Testis (tissue), 2 donors: ENCODE results near the gene ADISSP.

Experiments used
- POLR2A ChIP-seq: fragments of 450-650 bp; IDR thresholded peaks from one replicate; pipeline ENCODE4 v1.6.1; 2017; ENCODE audit warnings: antibody characterized with exemption, mild to moderate bottlenecking, moderate library complexity
- TF ChIP-seq, protein P1 (sequence below), 3 experiments: fragments of 450-650 bp in 2 of 3; fragments of 200-600 bp in 1 of 3; sonication (generic) in 1 of 3; IDR thresholded peaks; one replicate each; pipeline ENCODE4 v1.5.1; 2016 to 2019; ENCODE audit warnings: antibody characterized with exemption in 3 of 3, mild to moderate bottlenecking in 2 of 3, moderate library complexity in 1 of 3

- TF ChIP-seq, protein P1, sequence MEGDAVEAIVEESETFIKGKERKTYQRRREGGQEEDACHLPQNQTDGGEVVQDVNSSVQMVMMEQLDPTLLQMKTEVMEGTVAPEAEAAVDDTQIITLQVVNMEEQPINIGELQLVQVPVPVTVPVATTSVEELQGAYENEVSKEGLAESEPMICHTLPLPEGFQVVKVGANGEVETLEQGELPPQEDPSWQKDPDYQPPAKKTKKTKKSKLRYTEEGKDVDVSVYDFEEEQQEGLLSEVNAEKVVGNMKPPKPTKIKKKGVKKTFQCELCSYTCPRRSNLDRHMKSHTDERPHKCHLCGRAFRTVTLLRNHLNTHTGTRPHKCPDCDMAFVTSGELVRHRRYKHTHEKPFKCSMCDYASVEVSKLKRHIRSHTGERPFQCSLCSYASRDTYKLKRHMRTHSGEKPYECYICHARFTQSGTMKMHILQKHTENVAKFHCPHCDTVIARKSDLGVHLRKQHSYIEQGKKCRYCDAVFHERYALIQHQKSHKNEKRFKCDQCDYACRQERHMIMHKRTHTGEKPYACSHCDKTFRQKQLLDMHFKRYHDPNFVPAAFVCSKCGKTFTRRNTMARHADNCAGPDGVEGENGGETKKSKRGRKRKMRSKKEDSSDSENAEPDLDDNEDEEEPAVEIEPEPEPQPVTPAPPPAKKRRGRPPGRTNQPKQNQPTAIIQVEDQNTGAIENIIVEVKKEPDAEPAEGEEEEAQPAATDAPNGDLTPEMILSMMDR (IDR thresholded peaks at IDR 0.05), result no peak
- TF ChIP-seq POLR2A, result no peak
These were observed 15.5 kb upstream of the ADISSP start for GRCh38 chr20:3783068-3783489.
